HG03575 (cell line): ENCODE data around the gene MYO7B.

Experiments used
- ATAC-seq: cut with Tn5 transposase; IDR thresholded peaks from one replicate; pipeline ENCODE4 v1.9.1; 2021; ENCODE audit not compliant: unreplicated experiment, insufficient number of reproducible peaks, low FRiP score; ENCODE audit errors: extremely low read depth

Gene MYO7B

GRCh38 chr2:127535422-127535901 is at the start of gene MYO7B:
Gene MYO7B (plus strand): TSS chr2:127535683. CDS start chr2:127559723, 24,040 bp downstream.
- ATAC-seq = no peak

- no peak for ATAC-seq
These were observed 49.8 kb upstream of the MYO7B start for GRCh38 chr2:127485694-127486071.

- ATAC-seq = no peak
These were observed 49.0 kb upstream of the MYO7B start for GRCh38 chr2:127486247-127487058.

GRCh38 chr2:127490283-127490682 is 45.2 kb upstream of the MYO7B start:
- no peak for ATAC-seq

- no peak for ATAC-seq
These were observed 37.1 kb upstream of the MYO7B start for GRCh38 chr2:127498386-127498785.

- ATAC-seq = no peak
These were observed 32.0 kb upstream of the MYO7B start for GRCh38 chr2:127503491-127503890.

- no peak for ATAC-seq
These were observed 30.7 kb upstream of the MYO7B start for GRCh38 chr2:127504552-127505430.

- no peak for ATAC-seq
These were observed 29.0 kb upstream of the MYO7B start for GRCh38 chr2:127506510-127506909.

GRCh38 chr2:127508023-127508630 is 27.4 kb upstream of the MYO7B start:
- ATAC-seq = no peak

- ATAC-seq = no peak
These were observed 26.9 kb upstream of the MYO7B start for GRCh38 chr2:127508631-127509034.

GRCh38 chr2:127510073-127510472 is 25.4 kb upstream of the MYO7B start:
- no peak for ATAC-seq

GRCh38 chr2:127511090-127511695 is 24.3 kb upstream of the MYO7B start:
- ATAC-seq = no peak

- ATAC-seq = no peak
These were observed 23.6 kb upstream of the MYO7B start for GRCh38 chr2:127511917-127512316.

GRCh38 chr2:127512362-127512761 is 23.1 kb upstream of the MYO7B start:
- ATAC-seq = no peak

- no peak for ATAC-seq
These were observed 21.4 kb upstream of the MYO7B start for GRCh38 chr2:127514076-127514475.

GRCh38 chr2:127514485-127514884 is 21.0 kb upstream of the MYO7B start:
- no peak for ATAC-seq

- ATAC-seq = no peak
These were observed 20.0 kb upstream of the MYO7B start for GRCh38 chr2:127515383-127515915.

GRCh38 chr2:127516041-127516762 is 19.3 kb upstream of the MYO7B start:
- no peak for ATAC-seq
